ENCODE data around the gene BMP4. TPM values are rescaled to one million over a fixed set of nuclear protein-coding genes. Genes with fewer than 3 reads are reported as not detected.
A peak's percentile ranks its signal among the peaks of the same experiment; 100 is the strongest.

BMP4 gene
- total and polyA plus RNA-seq, 2 donors (not counting 3 experiments of a cell fraction or from before 2014, with no cell fraction given) = 238 to 311 TPM

DNA sequence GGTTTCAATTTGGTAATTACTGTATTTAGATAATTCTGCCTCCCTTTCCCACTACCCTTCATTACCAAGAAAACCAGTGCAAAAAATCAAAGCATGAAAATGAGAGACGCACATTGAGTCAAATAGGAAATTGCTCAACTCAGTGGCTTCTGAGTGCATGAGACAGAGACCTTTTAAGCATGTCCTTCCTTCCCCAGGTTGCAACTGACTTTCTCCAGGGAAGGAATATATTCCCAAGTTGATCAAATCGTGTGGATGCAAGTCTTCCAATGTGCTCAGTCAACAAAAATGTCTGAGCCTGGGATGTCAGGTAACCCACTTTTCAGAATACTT lies 12.9 kb downstream of the BMP4 start:
- Histone ChIP-seq H4K20me1 (replicated peaks; ENCODE audit: control insufficient read depth, extremely low read depth, insufficient read depth, low read length) (no peaks in the 10 kb centered on the region), H3K27ac (ENCODE audit: insufficient read depth, low read depth, low read length) (no peak overlapping the region), H3K79me2 (ENCODE audit: control insufficient read depth, insufficient read depth, low read length) (peaks cover 2% of the 10 kb centered on the region), H2AFZ (ENCODE audit: low read depth, low read length) (peak overlapping the region; percentile 17), H3K4me2 (ENCODE audit: insufficient read depth, low read length) (no peak overlapping the region), H3K9ac (replicated peaks; ENCODE audit: extremely low read depth, insufficient read depth, low read length) (no peak overlapping the region), H3K9me1 (replicated peaks; ENCODE audit: control insufficient read depth, extremely low read depth, insufficient read depth, low read length) (no peaks in the 10 kb centered on the region), H3K27me3 (ENCODE audit: control insufficient read depth in 2 of 2, insufficient read depth in 2 of 2, low read length in 2 of 2) (no peaks in the 10 kb centered on the region), H3K9me3 (replicated peaks; ENCODE audit: control insufficient read depth, insufficient read depth, low read length) (no peaks in the 10 kb centered on the region), H3K36me3 (ENCODE audit: control insufficient read depth in 2 of 2, extremely low read depth in 1 of 2, insufficient read depth in 2 of 2, low read length in 2 of 2) (no peaks in the 10 kb centered on the region), H3K4me1 (ENCODE audit: control insufficient read depth, extremely low read depth, insufficient read depth, low read length) (peaks cover 30% of the 10 kb centered on the region), H3K4me3 (replicated peaks in 1 of 3; ENCODE audit: insufficient read depth in 1 of 3, low read depth in 1 of 3, low read length in 3 of 3) (no peak overlapping the region)
- no TSS peak for BruUV-seq (replicated peaks)
- ChIA-PET CTCF (interaction anchor here (1.0 to 2.1 kb wide), 3 partner anchors 10 to 385 kb away, joined by 4 to 5 read pairs (median 5); no protein-coding TSS in a partner anchor), POLR2A (no interaction called here)
- DNase-seq (ENCODE audit: low read depth, low spot score) (no peak), FAIRE-seq (peak; percentile 73)
- TF ChIP-seq JUN (IDR thresholded peaks at IDR 0.05; ENCODE audit: borderline replicate concordance, insufficient read depth, insufficient read length, low read depth) = no peak
- intact Hi-C loops (cut with micrococcal nuclease) (no loop called here), dilution Hi-C loops (cut with MboI; ENCODE audit: extremely low pct_ligation_motif_present, low sequenced_read_pairs) (no loop called here)

GRCh38 chr14:53942970-53943750 lies 13.5 kb downstream of the BMP4 start:
- no TSS peak for BruUV-seq (replicated peaks)
- no peak for TF ChIP-seq POLR2A (IDR thresholded peaks at IDR 0.05; ENCODE audit: low read depth, low read length)
- TF ChIP-seq MAX (IDR thresholded peaks at IDR 0.05; ENCODE audit: insufficient read depth, insufficient read length) = no peak
- TF ChIP-seq CTCF (IDR thresholded peaks at IDR 0.05; ENCODE audit: extremely low read depth in 1 of 2, insufficient read depth in 1 of 2, low read depth in 1 of 2, low read length in 2 of 2) = no peak
- TF ChIP-seq JUN (IDR thresholded peaks at IDR 0.05; ENCODE audit: borderline replicate concordance, insufficient read depth, insufficient read length, low read depth) = no peak
- no peak for TF ChIP-seq GATA2 (IDR thresholded peaks at IDR 0.05; ENCODE audit: insufficient read depth, insufficient read length, low read depth, low read length)
- TF ChIP-seq MYC (IDR thresholded peaks at IDR 0.05; ENCODE audit: low read depth, low read length) = no peak
- no peak for TF ChIP-seq FOS (IDR thresholded peaks at IDR 0.05; ENCODE audit: borderline replicate concordance, insufficient read depth, low read length)
- no peak for TF ChIP-seq EZH2 (IDR thresholded peaks at IDR 0.05; ENCODE audit: borderline replicate concordance, low read depth, low read length, severe bottlenecking)
- TF ChIP-seq POLR2AphosphoS5 (IDR thresholded peaks at IDR 0.05; ENCODE audit: insufficient read depth, low read depth, low read length) = no peak
- peaks cover 32% of the 10 kb centered on the region for H3K4me1 ChIP-seq (ENCODE audit: control insufficient read depth, extremely low read depth, insufficient read depth, low read length)
- no peaks in the 10 kb centered on the region for H3K36me3 ChIP-seq (ENCODE audit: control insufficient read depth in 2 of 2, extremely low read depth in 1 of 2, insufficient read depth in 2 of 2, low read length in 2 of 2)
- ChIA-PET CTCF (interaction anchor here (1.0 to 2.1 kb wide), 3 partner anchors 10 to 386 kb away, joined by 4 to 5 read pairs (median 5); no protein-coding TSS in a partner anchor), POLR2A (interaction anchor here (0.5 kb wide), 1 partner anchor 361 kb away, joined by 3 read pairs; no protein-coding TSS in a partner anchor)
- H3K9ac ChIP-seq (replicated peaks; ENCODE audit: extremely low read depth, insufficient read depth, low read length) = no peak overlapping the region
- no peak overlapping the region for H3K4me3 ChIP-seq (replicated peaks in 1 of 3; ENCODE audit: insufficient read depth in 1 of 3, low read depth in 1 of 3, low read length in 3 of 3)
- H2AFZ ChIP-seq (ENCODE audit: low read depth, low read length) = peak overlapping the region; percentile 17
- H3K27ac ChIP-seq (ENCODE audit: insufficient read depth, low read depth, low read length) = no peak overlapping the region
- H3K79me2 ChIP-seq (ENCODE audit: control insufficient read depth, insufficient read depth, low read length) = no peaks in the 10 kb centered on the region
- H3K9me3 ChIP-seq (replicated peaks; ENCODE audit: control insufficient read depth, insufficient read depth, low read length) = no peaks in the 10 kb centered on the region
- intact Hi-C loops (cut with micrococcal nuclease) (no loop called here), dilution Hi-C loops (cut with MboI; ENCODE audit: extremely low pct_ligation_motif_present, low sequenced_read_pairs) (no loop called here)
- H3K9me1 ChIP-seq (replicated peaks; ENCODE audit: control insufficient read depth, extremely low read depth, insufficient read depth, low read length) = no peaks in the 10 kb centered on the region
- DNase-seq (ENCODE audit: low read depth, low spot score) = no peak
- no peak for FAIRE-seq
- no peak overlapping the region for H3K4me2 ChIP-seq (ENCODE audit: insufficient read depth, low read length)
- H3K27me3 ChIP-seq (ENCODE audit: control insufficient read depth in 2 of 2, insufficient read depth in 2 of 2, low read length in 2 of 2) = no peaks in the 10 kb centered on the region
- no peaks in the 10 kb centered on the region for H4K20me1 ChIP-seq (replicated peaks; ENCODE audit: control insufficient read depth, extremely low read depth, insufficient read depth, low read length)
